HG03520 (cell line): Measurements from ENCODE around the gene DBF4B.

Experiments
- ATAC-seq: cut with Tn5 transposase; IDR thresholded peaks from one replicate; pipeline ENCODE4 v1.9.1; 2021; ENCODE audit warnings: mild to moderate bottlenecking, moderate library complexity; ENCODE audit not compliant: unreplicated experiment

The DBF4B gene

GRCh38 chr17:44759086-44759915, 50.8 kb downstream of the DBF4B start:
- no peak for ATAC-seq

- no peak for ATAC-seq
Observed at GRCh38 chr17:44759916-44760243, 51.4 kb downstream of the DBF4B start.

GRCh38 chr17:44760474-44761308, 52.2 kb downstream of the DBF4B start:
- ATAC-seq = no peak

- ATAC-seq = no peak
Observed at GRCh38 chr17:44761932-44762810, 53.7 kb downstream of the DBF4B start.

GRCh38 chr17:44763170-44763569, 54.7 kb downstream of the DBF4B start:
- no peak for ATAC-seq

- ATAC-seq = no peak
Observed at GRCh38 chr17:44765965-44766364, 57.5 kb downstream of the DBF4B start.

- no peak for ATAC-seq
Observed at GRCh38 chr17:44766409-44767038, 58.1 kb downstream of the DBF4B start.

GRCh38 chr17:44767493-44767892, 59.0 kb downstream of the DBF4B start:
- ATAC-seq = no peak

- ATAC-seq = no peak
Observed at GRCh38 chr17:44768505-44769142, 60.2 kb downstream of the DBF4B start.

GRCh38 chr17:44769230-44769629, 60.8 kb downstream of the DBF4B start:
- no peak for ATAC-seq

GRCh38 chr17:44769647-44770084, 61.2 kb downstream of the DBF4B start:
- ATAC-seq = no peak

- ATAC-seq = no peak
Observed at GRCh38 chr17:44770166-44770925, 61.9 kb downstream of the DBF4B start.

GRCh38 chr17:44772308-44773045, 64.0 kb downstream of the DBF4B start:
- no peak for ATAC-seq

- no peak for ATAC-seq
Observed at GRCh38 chr17:44773140-44773539, 64.7 kb downstream of the DBF4B start.

- no peak for ATAC-seq
Observed at GRCh38 chr17:44774271-44775135, 66.0 kb downstream of the DBF4B start.

GRCh38 chr17:44775136-44775837, 66.8 kb downstream of the DBF4B start:
- ATAC-seq = peak; percentile 69
